NCI-H510A treated with DMSO at 0.1 percent for 48 hours (cell line): ENCODE measurements around the gene PSME1.

Source experiments
- DNase-seq: peaks from one replicate; lab custom pipeline; 2025; lab: John Stamatoyannopoulos, UW

The PSME1 gene

DNA sequence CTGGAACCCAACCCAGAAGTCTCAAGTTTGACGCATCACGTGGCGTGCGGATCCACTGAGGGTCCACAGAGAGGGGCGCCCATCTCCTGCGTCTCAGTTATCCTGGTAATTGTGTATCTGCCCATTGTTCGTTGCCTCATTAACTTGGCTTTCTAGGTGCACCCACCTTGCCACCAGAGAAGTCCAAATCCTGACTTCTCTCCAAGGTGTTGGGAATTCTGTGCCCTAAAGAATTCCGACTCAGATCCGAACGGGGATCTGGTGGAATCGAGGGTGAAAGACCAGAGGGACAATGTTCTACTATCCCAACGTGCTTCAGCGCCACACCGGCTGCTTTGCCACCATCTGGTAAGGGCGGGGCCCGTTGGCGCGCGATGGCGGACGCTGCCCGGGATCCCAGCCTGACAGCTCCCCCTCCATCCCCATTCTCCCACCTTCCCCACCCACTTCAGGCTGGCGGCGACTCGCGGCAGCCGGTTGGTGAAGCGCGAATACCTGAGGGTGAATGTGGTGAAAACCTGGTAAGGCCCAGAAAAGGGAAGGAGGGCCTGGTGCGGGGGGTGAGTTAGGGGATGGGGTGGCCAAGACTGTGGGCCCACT is 36.4 kb downstream of the PSME1 start:
- DNase-seq, result no peak

DNA sequence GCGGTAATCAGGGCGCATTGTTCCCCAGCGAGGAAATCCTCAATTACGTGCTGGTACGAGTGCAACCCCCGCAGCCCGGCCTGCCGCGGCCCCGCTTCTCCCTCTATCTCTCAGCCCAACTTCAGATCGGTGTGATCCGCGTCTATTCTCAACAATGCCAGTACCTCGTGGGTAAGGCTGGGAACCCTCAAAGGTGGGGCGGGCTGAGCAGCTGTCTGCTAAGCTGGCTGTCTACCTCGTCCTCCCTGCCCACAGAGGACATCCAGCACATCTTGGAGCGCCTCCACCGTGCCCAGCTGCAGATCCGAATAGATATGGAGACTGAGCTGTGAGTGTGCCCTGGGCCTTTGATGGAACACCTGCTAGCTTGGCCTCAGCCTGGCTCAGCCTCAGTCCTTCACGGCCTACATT is 36.9 kb downstream of the PSME1 start:
- DNase-seq, result no peak

DNA sequence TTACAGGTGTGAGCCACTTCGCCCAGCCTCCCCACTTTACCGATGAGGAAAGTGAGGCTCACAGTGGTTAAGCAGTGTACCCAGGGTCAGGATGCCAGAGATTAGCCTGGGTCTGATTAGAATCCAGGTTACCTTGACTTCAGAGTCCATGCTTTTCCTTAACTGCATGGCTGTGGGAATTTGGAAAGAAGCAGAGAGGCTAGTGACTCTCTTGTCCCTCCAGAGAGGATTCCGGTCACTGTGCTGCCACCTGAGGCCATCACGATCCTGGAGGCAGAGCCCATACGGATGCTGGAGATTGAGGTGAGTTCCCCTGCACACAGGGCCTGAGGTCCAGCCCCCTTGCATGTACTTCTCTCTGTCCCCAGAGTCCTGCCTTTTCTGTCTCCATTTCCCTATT is 40.6 kb downstream of the PSME1 start:
- DNase-seq, result no peak

DNA sequence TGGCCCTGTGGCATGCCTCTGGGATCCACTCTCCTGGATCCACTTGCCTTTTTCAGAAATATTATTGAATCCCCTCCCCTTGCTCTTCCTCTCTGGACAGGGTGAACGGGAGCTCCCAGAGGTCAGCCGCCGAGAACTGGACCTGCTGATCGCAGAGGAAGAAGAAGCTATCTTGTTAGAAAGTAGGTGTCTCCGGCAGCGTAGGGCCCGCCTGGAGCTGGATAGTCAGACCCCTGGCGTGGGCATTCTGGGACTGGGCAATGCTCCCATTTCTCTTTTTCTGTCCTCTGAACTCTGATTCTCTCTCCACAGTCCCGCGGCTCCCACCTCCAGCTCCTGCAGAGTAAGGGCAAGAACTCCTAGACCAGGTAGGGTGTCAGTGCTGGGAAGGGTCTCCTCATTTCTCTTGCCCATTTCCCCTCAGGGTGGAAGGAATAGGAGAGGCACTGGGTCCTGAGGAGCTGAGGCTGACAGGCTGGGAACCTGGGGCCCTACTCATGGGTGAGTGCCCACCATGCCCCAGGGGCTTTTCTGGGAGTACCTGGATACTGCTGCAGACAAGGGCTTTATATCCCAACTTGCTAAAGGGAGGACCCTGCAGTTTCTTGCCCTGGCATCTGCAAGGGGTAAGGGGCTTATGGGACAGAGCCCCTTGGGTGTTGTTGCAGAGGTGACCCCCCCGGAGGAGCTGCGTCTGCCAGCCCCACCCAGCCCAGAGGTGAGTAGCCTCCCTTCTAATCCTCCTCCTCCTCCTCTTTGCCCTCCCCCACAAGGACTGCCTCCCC is 41.2 kb downstream of the PSME1 start:
- DNase-seq, result no peak

DNA sequence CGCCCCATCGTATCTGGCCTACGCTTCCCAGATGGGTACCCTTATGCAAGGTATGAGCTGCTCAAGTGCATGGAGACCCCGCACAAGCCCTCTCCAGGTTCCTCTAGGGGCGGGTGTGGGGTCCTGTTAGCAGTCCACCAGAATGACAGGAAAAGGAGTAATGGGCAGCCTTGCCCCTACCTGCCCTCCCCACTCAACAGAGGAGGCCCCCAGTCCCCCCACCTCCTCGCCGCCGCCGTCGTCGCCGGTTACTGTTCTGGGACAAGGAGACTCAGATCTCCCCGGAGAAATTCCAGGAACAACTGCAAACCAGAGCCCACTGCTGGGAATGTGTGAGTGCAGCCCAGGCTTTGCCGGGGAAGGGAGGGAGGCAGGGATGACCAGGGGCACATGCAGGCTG is 41.9 kb downstream of the PSME1 start:
- no peak for DNase-seq

DNA sequence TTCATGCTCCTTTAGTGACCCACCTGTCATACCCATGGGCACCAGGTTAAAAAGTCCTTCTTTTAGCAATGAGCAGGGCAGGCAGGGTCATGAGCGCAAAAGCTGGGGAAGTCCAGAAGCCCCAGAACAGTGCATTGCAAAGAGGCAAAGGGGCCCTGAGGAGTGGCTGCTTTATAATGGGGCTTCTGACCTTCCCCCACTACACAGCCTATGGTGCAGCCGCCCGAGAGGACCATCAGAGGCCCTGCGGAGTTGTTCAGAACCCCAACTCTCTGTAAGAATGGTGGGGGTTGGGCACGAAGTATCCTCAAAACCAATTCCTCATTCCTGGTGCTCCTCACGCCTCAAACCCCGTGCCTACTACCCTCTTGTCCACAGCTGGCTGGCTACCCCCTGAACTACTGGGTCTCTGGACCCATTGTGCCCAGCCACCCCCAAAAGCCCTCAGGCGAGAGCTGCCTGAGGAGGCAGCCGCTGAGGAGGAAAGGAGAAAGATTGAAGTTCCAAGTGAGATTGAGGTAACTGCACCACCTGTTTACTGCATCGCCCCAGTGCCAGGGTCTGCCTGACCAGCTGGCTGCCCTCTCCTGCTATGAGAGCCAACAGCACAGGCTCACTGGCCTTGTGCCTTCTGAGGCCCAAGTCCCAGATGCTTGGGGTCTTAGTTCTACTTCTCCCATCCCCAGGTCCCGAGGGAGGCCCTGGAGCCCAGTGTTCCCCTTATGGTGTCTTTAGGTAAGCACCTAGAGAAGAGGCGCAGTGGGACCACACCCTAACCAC is 42.6 kb downstream of the PSME1 start:
- no peak for DNase-seq

DNA sequence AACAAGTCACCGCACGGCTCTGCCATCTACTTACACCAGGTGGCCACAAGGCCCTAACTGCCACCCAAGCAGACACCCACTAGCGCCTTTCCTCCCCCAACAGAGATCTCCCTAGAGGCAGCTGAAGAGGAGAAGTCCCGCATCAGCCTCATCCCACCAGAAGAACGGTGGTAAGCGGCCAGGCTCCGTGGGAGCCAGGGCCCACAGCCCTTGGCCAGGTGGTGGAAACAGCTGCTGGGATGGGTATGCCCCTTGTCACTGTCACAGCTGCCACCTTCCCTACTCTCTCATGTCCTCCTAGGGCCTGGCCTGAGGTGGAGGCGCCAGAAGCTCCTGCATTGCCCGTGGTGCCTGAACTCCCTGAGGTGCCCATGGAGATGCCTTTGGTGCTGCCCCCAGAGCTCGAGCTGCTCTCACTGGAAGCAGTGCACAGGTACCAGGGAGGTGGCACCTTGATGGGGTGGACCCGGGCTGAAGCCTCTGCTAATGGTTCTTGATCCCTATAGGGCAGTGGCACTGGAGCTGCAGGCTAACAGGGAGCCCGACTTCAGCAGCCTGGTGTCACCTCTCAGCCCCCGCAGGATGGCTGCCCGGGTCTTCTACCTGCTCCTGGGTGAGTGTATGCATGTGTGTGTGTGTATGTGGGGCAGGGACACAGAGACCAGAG is 43.4 kb downstream of the PSME1 start:
- DNase-seq, result no peak

DNA sequence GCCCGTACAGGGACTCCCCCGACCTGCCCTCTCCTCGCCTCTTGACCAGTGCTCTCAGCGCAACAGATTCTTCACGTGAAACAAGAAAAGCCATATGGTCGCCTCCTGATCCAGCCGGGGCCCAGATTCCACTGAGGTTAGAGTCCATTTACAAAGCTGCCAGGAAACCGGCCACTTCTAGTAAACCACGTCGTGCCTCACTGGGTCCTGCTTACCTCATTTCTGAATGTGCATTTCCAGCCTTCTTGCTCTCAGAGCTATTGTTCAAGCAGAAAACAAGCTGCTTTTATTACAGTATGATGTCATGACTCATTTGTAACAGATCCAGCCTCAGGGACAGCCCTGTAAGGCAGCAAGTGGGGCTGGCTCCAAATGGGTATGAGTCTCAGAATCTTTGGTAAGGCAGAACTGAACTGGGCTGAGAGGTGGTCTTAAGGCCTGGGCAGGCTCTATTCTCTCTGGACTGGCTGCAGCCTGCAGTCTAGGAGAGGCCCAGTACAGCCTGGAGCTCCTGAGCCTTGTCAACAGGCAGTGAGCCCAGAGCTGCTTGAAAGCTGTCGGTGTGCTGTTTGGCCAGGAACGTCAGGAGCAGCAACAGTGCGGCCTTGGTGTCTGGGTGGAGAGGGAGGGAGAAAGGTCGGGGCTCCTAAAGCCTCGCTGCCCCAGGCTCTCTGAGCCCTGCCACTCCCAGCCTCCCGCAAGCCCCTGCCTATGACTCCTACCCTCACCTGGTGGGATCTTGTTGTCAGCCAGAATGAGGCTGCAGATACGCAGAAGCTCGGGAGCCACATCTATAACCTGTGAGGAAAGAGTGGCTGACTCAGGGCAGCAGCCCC is 44.2 kb downstream of the PSME1 start:
- no peak for DNase-seq

DNA sequence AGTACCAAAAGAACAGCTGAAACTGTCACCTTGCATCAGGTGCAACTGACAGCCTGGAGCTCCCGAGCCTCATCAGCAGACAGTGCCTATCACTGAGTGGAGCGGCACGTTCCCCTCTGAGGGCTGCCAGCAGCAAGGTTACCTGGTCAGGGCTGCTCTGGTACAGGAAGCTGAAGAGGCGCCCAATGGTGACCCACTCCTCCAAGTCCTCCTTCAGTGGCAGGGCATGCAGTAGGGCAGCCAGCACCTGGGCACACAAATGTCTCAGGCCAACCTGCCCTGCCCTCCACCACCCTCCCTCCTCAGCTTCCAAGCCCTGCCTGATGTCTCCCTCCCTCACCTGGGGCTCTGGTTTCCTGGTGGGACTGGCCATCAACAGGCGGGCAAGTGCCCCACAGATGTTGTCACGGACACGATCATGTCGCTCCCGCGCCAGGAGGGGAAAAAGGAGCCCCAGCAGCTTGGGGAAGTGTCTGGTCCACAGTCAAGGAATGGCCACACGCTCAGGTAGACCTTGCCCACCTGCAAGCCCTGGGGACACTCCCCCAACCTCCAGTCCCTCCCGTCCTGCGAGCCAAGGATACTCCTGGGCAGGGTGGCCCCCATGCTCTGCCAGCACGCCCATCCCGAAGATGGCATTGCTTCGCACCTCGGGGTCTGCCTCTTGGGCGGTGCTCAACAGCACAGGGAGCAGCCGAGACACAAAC is 45.5 kb downstream of the PSME1 start:
- no peak for DNase-seq

DNA sequence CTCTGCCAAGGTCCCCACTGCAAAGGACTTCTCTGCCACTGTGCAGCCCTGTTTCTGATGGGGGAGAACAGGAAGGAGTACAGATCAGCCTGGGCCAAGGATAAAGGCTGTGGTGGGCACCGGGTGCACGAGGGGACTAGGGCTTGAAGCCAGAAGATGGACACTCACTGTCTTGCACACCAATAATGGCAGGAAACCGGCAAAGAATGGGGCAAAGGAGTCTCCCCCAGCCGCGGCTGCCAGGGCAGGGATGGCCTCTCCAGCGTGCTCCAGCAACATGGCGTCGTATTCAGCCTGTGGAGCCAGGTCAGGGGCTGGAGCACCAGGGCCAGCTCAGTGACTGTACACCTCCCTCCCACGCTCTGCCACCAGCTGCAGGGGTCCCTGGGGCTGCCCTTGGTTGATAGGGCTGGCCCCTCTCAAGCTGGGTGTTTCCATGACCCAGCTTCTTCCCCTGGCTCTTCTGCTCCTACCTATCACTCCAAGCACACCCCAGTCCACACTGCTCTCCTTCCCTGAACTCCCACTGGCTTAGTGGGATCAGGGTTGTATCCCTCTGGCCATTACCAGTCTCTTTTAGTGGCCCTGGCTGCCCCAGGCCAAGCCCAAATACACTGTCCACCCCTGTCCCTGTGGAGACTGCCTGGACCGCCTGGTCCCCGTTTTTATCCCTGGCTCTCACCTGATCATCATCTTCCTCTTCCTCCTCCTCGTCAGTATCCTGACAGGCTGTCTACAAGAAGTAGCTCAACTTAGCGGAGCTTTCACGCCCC is 46.3 kb downstream of the PSME1 start:
- DNase-seq, result no peak

DNA sequence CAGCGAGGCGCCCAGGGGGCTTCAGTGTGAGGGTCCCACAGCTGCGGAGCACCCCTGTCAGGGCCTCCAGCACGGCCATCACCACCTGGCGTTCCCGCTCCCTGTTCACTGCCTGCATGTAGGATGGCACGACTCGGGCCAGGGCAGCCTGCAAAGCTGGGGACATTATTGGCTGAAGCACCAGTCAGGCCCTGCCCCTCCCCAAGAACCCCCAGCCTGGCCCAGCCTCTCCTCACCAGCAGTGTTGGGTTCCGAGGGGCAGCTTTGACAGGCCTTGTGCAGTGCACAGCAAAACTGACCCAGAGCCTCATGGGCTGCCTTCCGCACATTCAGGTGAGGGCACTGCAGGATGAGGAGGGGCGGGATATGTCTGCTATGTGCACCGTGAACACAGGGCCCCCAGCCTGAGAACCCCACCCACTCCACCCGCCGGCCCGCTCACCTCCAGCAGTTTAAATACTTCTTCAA is 47.1 kb downstream of the PSME1 start:
- no peak for DNase-seq

DNA sequence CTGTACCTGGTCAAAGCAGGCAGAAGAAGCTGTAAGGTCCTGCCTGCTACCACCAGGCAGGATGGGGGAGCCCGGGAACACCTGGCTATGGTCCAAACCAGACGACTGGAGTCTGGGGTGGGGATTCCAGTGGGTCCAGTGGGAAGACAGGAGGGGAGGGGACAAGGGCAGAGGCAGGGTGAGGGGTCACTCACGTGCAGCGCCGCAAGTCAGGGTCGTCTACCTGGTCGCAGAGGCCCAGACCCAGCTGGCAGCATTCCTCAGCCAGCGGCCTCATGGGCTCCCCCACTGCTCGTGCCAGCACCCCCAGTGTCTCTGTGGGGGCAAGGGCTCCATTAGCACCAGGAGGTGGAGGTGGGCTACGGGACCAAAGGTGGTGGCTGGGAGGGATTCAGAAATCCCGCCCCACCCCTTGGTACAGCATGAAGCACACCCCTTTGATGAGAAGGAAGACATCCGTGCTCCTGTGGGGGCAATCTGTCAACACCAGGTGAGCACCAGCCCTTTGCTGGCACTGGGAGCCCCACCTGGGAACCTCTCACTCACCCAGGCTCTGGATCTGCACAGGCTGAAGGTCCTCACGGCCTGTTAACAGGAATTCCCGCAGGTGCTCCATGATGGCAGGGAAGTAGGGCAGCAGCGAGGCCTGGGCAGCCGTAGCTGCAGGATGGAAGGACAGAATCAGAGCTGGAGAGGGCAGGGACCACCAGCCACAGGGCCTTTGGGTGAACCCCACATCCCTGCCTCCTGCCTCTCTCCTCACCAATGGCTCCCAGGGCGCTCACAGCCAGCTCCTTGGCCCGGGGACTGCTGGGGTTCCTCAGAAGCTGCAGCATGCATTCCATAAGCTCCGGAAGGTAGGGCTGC is 48.3 kb downstream of the PSME1 start:
- DNase-seq, result no peak

DNA sequence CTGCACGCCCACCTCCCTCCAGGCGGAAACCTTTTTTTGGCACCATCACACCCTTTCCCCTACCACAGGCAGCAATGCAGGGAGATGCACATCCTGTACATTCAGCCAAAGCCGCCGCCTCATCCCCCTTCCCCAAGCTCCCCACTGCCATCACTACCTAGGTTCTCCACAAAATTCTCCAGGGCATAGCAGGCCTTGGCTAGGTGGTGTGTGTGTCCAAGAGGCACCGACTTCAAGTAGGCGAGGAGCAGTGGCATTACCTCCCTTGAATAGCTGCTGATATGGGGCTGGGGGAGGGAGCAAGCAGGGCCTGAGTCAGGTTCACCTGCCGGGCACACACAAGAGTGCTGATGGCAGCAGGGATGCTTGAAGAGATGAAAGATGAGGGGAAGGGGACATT is 49.0 kb downstream of the PSME1 start:
- DNase-seq, result no peak

DNA sequence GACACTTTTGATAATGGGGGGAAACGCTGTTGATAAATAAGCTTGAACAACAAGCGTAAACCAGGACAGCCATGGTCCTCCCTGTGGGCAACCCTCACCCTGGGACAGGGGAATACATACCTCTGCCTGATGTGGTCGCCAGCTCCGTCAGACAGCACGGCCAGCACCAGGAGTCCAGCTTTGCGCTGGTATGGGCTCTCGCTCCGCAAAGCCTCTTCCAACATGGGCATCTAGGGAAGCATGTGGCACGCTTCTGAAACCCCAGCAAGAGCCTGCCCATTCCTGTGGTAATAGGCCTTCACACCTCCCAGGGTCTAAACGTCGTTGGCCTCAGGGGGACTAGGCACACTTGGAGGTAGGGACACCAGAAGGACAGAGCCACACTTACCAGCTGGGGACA is 49.7 kb downstream of the PSME1 start:
- DNase-seq, result no peak

DNA sequence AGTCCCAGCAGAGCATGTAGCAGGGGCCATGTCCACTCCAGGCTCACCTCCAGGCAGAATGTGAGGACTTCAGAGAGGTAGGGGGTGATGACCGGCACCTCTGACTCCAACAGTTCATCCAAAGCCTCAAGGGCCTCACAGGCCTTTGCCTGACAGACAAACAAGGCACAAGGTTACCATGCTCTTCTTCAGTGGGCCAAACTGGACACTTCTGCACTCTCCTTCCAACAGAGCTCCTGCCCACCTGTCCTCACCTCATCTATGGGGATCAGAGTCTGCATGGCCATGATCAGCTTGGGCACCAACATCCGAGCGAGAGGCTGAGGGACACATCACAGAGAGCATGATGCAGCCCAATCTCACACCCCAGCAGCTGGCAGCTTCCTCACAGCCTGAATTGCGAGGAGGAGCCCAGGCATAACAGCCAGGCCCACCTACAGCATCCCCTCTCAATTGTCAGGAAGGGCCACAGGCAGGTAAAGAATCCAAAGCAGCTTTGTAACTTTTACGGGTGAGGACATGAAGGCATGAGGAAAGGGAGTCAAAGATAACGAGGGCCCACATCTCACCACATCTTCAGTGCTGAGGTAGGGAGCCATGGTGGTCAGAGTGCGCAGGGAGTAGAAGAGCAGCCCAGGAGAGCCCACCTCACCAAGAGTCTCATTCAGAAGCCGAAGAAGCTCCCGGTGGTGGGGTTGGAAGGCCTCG is 51.0 kb downstream of the PSME1 start:
- no peak for DNase-seq

DNA sequence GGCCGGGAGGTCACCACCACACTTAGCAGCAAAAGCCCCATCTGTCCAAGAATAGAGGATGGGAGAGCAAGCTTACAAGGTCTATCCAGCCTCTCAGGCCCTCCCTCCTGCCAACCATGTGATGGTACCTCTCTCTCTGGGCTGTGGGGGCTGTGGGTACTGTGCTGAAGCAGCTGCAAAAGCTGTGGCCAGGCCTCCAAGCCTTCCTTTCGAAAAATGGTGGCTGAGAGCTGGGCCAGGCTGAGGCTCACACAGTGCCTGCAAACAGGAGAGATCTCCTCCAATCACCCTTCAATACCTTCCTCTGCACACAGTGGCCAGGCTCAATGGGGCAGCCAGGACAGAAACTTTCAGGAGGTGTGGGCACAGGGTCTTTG is 51.5 kb downstream of the PSME1 start:
- DNase-seq, result no peak
